Parathyroid adenoma (tissue), 2 donors: ENCODE data around the gene FAM184A.

Source experiments
- H2AFZ ChIP-seq: fragments of 300-600 bp; sonication (generic); one replicate; pipeline ENCODE4 v1.7.0; 2017; ENCODE audit warnings: antibody characterized with exemption, mild to moderate bottlenecking
- H3K27ac ChIP-seq: fragments of 300-600 bp; sonication (generic); one replicate; pipeline ENCODE4 v1.7.0; 2017
- H3K27me3 ChIP-seq: fragments of 300-600 bp; sonication (generic); one replicate; pipeline ENCODE4 v1.7.0; 2017; ENCODE audit warnings: low read length; ENCODE audit not compliant: control insufficient read depth, insufficient read depth
- H3K36me3 ChIP-seq: fragments of 300-600 bp; sonication (generic); one replicate; pipeline ENCODE4 v1.7.0; 2017; ENCODE audit warnings: low read length; ENCODE audit not compliant: control insufficient read depth, insufficient read depth
- H3K4me1 ChIP-seq: fragments of 300-600 bp; sonication (generic); one replicate; pipeline ENCODE4 v1.7.0; 2017; ENCODE audit warnings: control low read depth
- H3K4me2 ChIP-seq: fragments of 300-600 bp; sonication (generic); one replicate; pipeline ENCODE4 v1.7.0; 2017; ENCODE audit warnings: low read length
- H3K4me3 ChIP-seq: fragments of 300-600 bp; sonication (generic); one replicate; pipeline ENCODE4 v1.7.0; 2017; ENCODE audit warnings: low read depth, low read length
- H3K79me2 ChIP-seq: fragments of 300-600 bp; sonication (generic); one replicate; pipeline ENCODE4 v1.7.0; 2017; ENCODE audit warnings: control low read depth
- H3K9ac ChIP-seq: fragments of 300-600 bp; sonication (generic); one replicate; pipeline ENCODE4 v1.7.0; 2017; ENCODE audit warnings: mild to moderate bottlenecking
- H3K9me3 ChIP-seq: fragments of 300-600 bp; sonication (generic); one replicate; pipeline ENCODE4 v1.7.0; 2017; ENCODE audit warnings: low read length; ENCODE audit not compliant: control insufficient read depth
- TF ChIP-seq, protein P1 (sequence below): fragments of 300-600 bp; sonication (generic); IDR thresholded peaks from one replicate; pipeline ENCODE4 v1.7.0; 2017; ENCODE audit warnings: antibody characterized with exemption, mild to moderate bottlenecking
- donor health status: primary hyperparathyroidism.

The FAM184A gene

DNA sequence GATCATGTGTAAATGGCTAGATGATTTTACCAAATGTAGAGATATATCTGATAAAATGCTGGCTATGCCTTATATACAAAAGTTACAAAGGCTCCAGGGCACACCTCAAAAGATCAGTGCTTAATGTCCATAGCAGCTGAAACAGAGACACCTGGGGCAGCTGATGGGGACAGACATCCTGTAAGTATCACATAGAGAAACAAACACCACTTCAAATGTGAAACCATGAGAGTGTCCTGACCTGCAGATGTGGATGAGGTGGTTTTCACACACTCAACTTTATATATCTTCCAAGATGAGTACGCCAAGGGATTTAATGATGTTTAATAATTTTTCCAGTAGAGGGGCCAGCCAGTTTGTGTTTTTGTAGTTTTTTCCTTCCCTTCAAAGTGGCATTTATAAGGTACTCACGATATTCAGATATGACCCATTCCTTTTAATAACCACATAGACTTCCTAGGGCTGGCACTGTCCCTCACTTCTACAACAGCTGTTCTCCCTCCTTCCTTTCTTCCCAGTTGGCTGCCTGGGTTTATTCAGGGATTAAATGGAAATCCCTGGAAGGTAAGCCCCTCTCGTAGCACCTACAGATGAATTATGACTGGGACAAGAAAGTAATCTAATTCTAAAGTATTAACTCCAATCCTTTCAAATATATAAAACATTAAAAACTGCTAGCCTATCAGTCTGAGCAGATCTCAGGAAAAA is 93.2 kb downstream of the FAM184A start:
- H3K4me3 ChIP-seq, result no peak overlapping the region
- H3K9me3 ChIP-seq, result no peaks in the 10 kb centered on the region
- no peaks in the 10 kb centered on the region for H3K36me3 ChIP-seq
- H3K4me1 ChIP-seq, result no peaks in the 10 kb centered on the region
- no peak overlapping the region for H3K27ac ChIP-seq
- no peak overlapping the region for H3K4me2 ChIP-seq
- H3K79me2 ChIP-seq, result no peaks in the 10 kb centered on the region
- H2AFZ ChIP-seq, result no peak overlapping the region
- no peaks in the 10 kb centered on the region for H3K27me3 ChIP-seq
- TF ChIP-seq, protein P1, sequence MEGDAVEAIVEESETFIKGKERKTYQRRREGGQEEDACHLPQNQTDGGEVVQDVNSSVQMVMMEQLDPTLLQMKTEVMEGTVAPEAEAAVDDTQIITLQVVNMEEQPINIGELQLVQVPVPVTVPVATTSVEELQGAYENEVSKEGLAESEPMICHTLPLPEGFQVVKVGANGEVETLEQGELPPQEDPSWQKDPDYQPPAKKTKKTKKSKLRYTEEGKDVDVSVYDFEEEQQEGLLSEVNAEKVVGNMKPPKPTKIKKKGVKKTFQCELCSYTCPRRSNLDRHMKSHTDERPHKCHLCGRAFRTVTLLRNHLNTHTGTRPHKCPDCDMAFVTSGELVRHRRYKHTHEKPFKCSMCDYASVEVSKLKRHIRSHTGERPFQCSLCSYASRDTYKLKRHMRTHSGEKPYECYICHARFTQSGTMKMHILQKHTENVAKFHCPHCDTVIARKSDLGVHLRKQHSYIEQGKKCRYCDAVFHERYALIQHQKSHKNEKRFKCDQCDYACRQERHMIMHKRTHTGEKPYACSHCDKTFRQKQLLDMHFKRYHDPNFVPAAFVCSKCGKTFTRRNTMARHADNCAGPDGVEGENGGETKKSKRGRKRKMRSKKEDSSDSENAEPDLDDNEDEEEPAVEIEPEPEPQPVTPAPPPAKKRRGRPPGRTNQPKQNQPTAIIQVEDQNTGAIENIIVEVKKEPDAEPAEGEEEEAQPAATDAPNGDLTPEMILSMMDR, result no peak
- H3K9ac ChIP-seq, result no peak overlapping the region

GRCh38 chr6:118984342-118984741 is 94.1 kb downstream of the FAM184A start:
- no peak overlapping the region for H3K27ac ChIP-seq
- no peaks in the 10 kb centered on the region for H3K27me3 ChIP-seq
- H3K4me1 ChIP-seq, result no peaks in the 10 kb centered on the region
- H3K4me3 ChIP-seq, result no peak overlapping the region
- no peak overlapping the region for H2AFZ ChIP-seq
- no peak overlapping the region for H3K9ac ChIP-seq
- no peaks in the 10 kb centered on the region for H3K36me3 ChIP-seq
- no peaks in the 10 kb centered on the region for H3K79me2 ChIP-seq
- H3K9me3 ChIP-seq, result no peaks in the 10 kb centered on the region
- TF ChIP-seq, protein P1, result no peak
- no peak overlapping the region for H3K4me2 ChIP-seq

DNA sequence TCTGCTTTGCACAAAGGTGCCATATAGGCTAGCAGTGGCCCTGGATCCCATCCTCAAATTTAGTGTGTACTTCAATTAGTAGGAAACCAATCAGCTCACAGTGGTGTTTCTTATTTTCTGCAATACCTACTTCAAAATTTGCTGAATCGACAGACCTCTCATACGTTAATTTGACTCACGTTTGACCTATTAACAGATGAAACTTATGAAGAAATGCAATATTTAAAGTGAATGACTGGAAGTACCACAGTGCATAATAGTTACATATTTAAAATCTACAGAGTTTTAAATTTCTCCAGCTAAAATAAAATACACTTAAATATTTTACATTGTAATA is 95.9 kb downstream of the FAM184A start:
- H3K4me3 ChIP-seq, result no peak overlapping the region
- TF ChIP-seq, protein P1, result no peak

GRCh38 chr6:118981884-118982574 is 96.4 kb downstream of the FAM184A start:
- no peak overlapping the region for H3K9ac ChIP-seq
- H2AFZ ChIP-seq, result no peak overlapping the region
- H3K79me2 ChIP-seq, result no peaks in the 10 kb centered on the region
- H3K27me3 ChIP-seq, result no peaks in the 10 kb centered on the region
- H3K4me2 ChIP-seq, result no peak overlapping the region
- H3K9me3 ChIP-seq, result no peaks in the 10 kb centered on the region
- no peak overlapping the region for H3K27ac ChIP-seq
- TF ChIP-seq, protein P1, result no peak
- H3K36me3 ChIP-seq, result no peaks in the 10 kb centered on the region
- no peaks in the 10 kb centered on the region for H3K4me1 ChIP-seq
- no peak overlapping the region for H3K4me3 ChIP-seq

More for the DNA sequence above, 95.9 kb downstream of the FAM184A start:
- no peak overlapping the region for H3K9ac ChIP-seq
- no peak overlapping the region for H3K27ac ChIP-seq
- no peaks in the 10 kb centered on the region for H3K36me3 ChIP-seq
- H3K9me3 ChIP-seq, result no peaks in the 10 kb centered on the region
- no peaks in the 10 kb centered on the region for H3K4me1 ChIP-seq
- H3K79me2 ChIP-seq, result no peaks in the 10 kb centered on the region
- H2AFZ ChIP-seq, result no peak overlapping the region
- no peak overlapping the region for H3K4me2 ChIP-seq
- H3K27me3 ChIP-seq, result no peaks in the 10 kb centered on the region
